Esophagus squamous epithelium (tissue), 5 donors: ENCODE data around the gene CMYA5. TPM values are rescaled to one million over a fixed set of nuclear protein-coding genes. Genes with fewer than 3 reads are reported as not detected.

Source experiments
- DNase-seq: peaks from one replicate; lab custom pipeline; 2025; lab: John Stamatoyannopoulos, UW
- H3K27ac ChIP-seq, 4 donors: fragments of 200-600 bp; sonication (generic); one replicate each; pipeline ENCODE4 v1.5.1; 2016 to 2019; ENCODE audit warnings: mild to moderate bottlenecking in 1 of 4
- H3K27me3 ChIP-seq, 4 donors: fragments of 200-600 bp; sonication (generic); 1 replicate in 3 of 4; 2 replicates in 1 of 4; pipeline versions ENCODE4 v1.5.1 to v1.6.0; 2017 to 2021; ENCODE audit warnings: antibody characterized with exemption in 1 of 4
- H3K36me3 ChIP-seq, 3 donors: fragments of 200-600 bp; sonication (generic); one replicate each; pipeline ENCODE4 v1.5.1; 2016 to 2019
- H3K4me1 ChIP-seq, 3 donors: fragments of 200-600 bp; sonication (generic); one replicate each; pipeline ENCODE4 v1.5.1; 2017 to 2019
- H3K4me3 ChIP-seq, 4 donors: fragments of 200-600 bp; sonication (generic); 1 replicate in 3 of 4; 2 replicates in 1 of 4; pipeline ENCODE4 v1.5.1; 2016 to 2019; ENCODE audit warnings: mild to moderate bottlenecking in 2 of 4, moderate library complexity in 1 of 4
- H3K9me3 ChIP-seq, 3 donors: fragments of 200-600 bp; sonication (generic); one replicate each; pipeline ENCODE4 v1.5.1; 2016 to 2019
- POLR2A ChIP-seq, 4 donors: fragments of 450-650 bp; IDR thresholded peaks; one replicate each; pipeline ENCODE4 v1.6.1; 2017; ENCODE audit warnings: antibody characterized with exemption in 4 of 4, mild to moderate bottlenecking in 4 of 4, moderate library complexity in 3 of 4
- WGBS, 2 donors: methylation state at CpG; one replicate each; pipeline ENCODE4 v1.1.5; 2018; 5-methylcytosine and 5-hydroxymethylcytosine counted together
- intact Hi-C: fragments of 100-400 bp; cut with DNase I; formaldehyde crosslinking; loops from one replicate; pipeline ENCODE4 v1.15.0; 2022
- total RNA-seq, 4 donors: library from RNA; depleted of rRNA; stranded (reverse); fragments of >200 nt; gene quantifications; one replicate each; pipeline ENCODE4 v1.1.0, GENCODE V29; 2016
- TF ChIP-seq, protein P1 (sequence below), 6 experiments: fragments of 450-650 bp in 4 of 6; fragments of 200-600 bp in 2 of 6; sonication (generic) in 2 of 6; IDR thresholded peaks; one replicate each; pipeline ENCODE4 v1.5.1; 2016 to 2019; ENCODE audit warnings: antibody characterized with exemption in 6 of 6, mild to moderate bottlenecking in 4 of 6, moderate library complexity in 4 of 6
- donor health status: DM: yes; HTN: yes; CAD: no.

CMYA5 gene
- total RNA-seq, 4 donors from 2014 or later: 0.11 to 3.6 (median 0.81) TPM

DNA sequence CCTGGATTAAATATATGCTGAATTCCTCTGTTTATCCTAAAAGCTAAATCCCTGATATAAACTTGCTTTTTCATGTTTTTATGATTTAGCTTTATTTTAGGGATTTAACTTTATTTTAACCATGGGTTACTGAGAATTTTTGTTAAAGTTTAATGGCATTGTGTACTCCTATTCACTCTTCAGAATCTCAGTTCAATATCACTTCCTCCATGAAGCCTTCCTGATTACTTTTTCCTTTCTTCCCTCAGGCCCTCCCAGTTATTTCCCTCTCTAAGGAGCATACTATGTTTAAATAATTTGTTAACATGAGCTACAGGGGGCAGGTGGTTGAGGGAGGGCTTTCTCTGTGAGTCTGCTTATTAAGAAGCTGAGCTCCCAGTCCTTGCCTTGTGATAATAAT, 151.5 kb downstream of the CMYA5 start:
- intact Hi-C loops: no loop called here
- H3K27me3 ChIP-seq: peaks cover 0 to 15% (median 0%) of the 10 kb centered on the region in 4 donors
- TF ChIP-seq, protein P1, sequence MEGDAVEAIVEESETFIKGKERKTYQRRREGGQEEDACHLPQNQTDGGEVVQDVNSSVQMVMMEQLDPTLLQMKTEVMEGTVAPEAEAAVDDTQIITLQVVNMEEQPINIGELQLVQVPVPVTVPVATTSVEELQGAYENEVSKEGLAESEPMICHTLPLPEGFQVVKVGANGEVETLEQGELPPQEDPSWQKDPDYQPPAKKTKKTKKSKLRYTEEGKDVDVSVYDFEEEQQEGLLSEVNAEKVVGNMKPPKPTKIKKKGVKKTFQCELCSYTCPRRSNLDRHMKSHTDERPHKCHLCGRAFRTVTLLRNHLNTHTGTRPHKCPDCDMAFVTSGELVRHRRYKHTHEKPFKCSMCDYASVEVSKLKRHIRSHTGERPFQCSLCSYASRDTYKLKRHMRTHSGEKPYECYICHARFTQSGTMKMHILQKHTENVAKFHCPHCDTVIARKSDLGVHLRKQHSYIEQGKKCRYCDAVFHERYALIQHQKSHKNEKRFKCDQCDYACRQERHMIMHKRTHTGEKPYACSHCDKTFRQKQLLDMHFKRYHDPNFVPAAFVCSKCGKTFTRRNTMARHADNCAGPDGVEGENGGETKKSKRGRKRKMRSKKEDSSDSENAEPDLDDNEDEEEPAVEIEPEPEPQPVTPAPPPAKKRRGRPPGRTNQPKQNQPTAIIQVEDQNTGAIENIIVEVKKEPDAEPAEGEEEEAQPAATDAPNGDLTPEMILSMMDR (IDR thresholded peaks at IDR 0.05): no peak
- no peak for TF ChIP-seq POLR2A (IDR thresholded peaks at IDR 0.05)
- H3K36me3 ChIP-seq: no peaks in the 10 kb centered on the region
- no peaks in the 10 kb centered on the region for H3K4me1 ChIP-seq
- no peaks in the 10 kb centered on the region for H3K9me3 ChIP-seq
- H3K4me3 ChIP-seq: no peak overlapping the region
- no peak overlapping the region for H3K27ac ChIP-seq
- no peak for DNase-seq

DNA sequence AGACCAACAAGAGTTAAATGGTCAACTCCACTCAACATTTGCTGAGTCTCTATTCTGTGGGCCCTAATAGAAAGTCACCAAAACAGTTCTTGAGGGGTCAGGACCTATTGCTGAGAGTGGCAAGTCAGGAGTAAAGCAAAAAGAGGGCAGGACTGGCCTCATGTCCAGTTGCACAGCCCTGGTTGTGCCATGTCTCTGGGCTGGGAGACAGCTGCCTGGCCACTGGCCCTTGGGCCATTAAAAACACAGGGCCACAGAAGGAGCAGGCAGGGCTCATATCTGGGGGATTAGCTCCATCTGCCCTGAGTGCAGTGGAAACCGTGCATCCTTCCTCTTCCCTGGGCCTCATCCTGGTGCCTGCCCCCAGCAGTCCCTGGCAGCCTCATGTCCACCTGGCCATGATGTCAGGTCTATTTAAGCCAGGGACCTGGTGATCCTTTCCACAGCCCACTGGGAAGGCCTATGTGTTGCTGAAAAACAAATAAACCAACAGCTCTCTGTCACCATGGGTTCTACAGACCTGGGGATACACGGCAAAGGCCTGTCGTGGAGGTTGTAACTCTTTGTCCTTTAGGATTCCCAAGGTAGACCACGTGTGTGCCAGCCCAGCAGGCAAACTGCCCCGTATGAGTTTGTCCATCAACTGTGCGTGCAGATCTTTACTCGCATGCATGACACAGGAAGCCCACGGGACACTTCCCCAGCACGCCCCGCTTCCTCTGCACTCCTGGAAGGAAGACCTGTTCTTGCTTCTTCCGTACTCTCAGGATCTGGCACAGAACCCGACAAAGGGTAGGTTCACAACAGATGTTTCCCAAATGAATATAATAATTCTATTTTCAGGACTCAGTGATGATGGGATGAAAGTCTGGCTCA, 152.6 kb downstream of the CMYA5 start:
- H3K9me3 ChIP-seq: no peaks in the 10 kb centered on the region
- H3K4me1 ChIP-seq: no peaks in the 10 kb centered on the region
- H3K27me3 ChIP-seq: peaks cover 0 to 15% (median 0%) of the 10 kb centered on the region in 4 donors
- no peak overlapping the region for H3K27ac ChIP-seq
- WGBS, 2 donors: 82 to 88% methylated on average over 10 to 11 of the region's 12 CpGs
- no peaks in the 10 kb centered on the region for H3K36me3 ChIP-seq
- no peak for DNase-seq
- H3K4me3 ChIP-seq: no peak overlapping the region
- no peak for TF ChIP-seq POLR2A (IDR thresholded peaks at IDR 0.05)
- TF ChIP-seq, protein P1 (IDR thresholded peaks at IDR 0.05): no peak
- intact Hi-C loops: no loop called here

DNA sequence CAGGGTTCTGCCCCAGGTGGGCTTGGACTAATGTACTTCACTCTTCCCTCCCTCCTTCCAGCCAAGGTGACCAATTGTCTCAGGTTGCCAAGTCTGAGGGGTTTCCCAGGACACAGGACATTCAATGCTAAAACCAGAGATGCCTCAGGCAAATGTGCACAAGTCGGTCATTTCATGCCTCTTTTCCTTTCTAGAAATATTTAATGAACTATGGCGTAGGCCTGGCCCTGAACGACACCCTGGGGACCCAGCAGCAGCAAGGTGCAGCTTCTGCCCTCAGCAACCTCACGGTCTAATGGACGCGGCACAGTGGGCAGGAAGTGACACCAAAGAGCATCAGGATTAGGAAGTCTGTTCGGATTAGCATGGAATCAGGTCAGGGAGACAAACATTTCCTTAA, 153.4 kb downstream of the CMYA5 start:
- DNase-seq: no peak
- Histone ChIP-seq H3K36me3 (no peaks in the 10 kb centered on the region), H3K4me3 (no peak overlapping the region), H3K27ac (no peak overlapping the region), H3K9me3 (no peaks in the 10 kb centered on the region), H3K27me3 (peaks cover 0 to 15% (median 0%) of the 10 kb centered on the region in 4 donors), H3K4me1 (no peaks in the 10 kb centered on the region)
- 70 to 80% methylated on average over 7 of the region's 7 CpGs for WGBS, 2 donors
- intact Hi-C loops: no loop called here
- no peak for TF ChIP-seq POLR2A (IDR thresholded peaks at IDR 0.05)
- TF ChIP-seq, protein P1 (IDR thresholded peaks at IDR 0.05): no peak

DNA sequence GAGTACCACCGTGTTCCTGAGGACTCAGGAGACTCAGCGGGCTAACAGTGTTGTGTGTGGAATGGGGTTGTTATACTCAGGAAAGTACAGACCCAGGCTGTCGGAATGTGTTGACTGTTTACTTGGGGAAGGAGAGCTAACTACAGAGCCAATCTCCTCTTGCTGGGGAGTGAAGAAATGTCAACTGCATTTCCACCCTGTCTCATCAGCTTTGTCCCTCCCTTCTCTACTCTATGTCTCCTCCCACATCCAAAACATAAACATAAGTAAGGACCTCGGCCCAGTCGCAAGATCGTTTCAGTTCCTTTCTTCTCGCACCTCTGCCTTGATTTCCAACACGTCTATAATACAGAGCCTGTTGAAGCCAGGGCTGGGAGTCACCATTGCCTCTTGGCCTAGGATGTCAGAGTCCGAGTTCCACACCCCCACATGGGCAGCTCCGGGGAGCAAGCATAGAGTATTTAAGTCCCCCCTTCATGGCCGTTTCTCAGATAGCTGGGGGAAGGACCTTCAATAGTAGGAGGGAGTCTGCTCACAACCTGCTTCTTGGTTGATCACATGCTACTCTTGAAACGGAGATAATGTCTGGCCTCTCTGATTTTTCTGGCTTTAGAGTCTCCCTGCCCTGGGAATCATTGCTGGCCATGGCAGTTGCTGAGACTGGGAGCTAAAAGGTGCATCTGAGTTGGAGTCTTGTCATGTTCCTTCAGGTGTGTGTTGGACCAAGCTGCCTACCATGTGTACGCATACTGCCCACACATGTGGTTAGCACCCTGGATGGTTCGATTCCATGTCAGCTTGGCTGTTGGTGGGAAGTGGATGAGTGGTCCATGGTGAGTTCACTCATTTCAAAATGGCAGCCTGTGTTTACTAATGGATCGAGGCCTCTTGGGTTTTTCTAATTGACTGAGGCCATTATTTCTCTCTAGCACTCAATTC, 154.1 kb downstream of the CMYA5 start:
- H3K4me3 ChIP-seq: no peak overlapping the region
- no peaks in the 10 kb centered on the region for H3K4me1 ChIP-seq
- H3K27ac ChIP-seq: no peak overlapping the region
- H3K36me3 ChIP-seq: no peaks in the 10 kb centered on the region
- peaks cover 0 to 15% (median 0%) of the 10 kb centered on the region in 4 donors for H3K27me3 ChIP-seq
- no peaks in the 10 kb centered on the region for H3K9me3 ChIP-seq
- no peak for TF ChIP-seq POLR2A (IDR thresholded peaks at IDR 0.05)
- TF ChIP-seq, protein P1 (IDR thresholded peaks at IDR 0.05): no peak
- WGBS, 2 donors: 89 to 92% methylated on average over 14 to 15 of the region's 15 CpGs
- DNase-seq: no peak
- intact Hi-C loops: no loop called here
